HEK293 (cell line): ENCODE measurements around the gene MYO15B.

Experiments used
- OVOL3 ChIP-seq: fragments of 450-650 bp; formaldehyde crosslinking; IDR thresholded peaks from 2 replicates; pipeline ENCODE4 v1.5.1; 2016; ENCODE audit warnings: missing biosample characterization, missing genetic modification characterization
- SALL2 ChIP-seq: fragments of 450-650 bp; formaldehyde crosslinking; IDR thresholded peaks from 2 replicates; pipeline ENCODE4 v1.5.0; 2017; ENCODE audit warnings: missing biosample characterization, mild to moderate bottlenecking, missing genetic modification characterization, borderline replicate concordance
- YY1 ChIP-seq: fragments of 450-650 bp; formaldehyde crosslinking; IDR thresholded peaks from 2 replicates; pipeline ENCODE4 v1.5.1; 2018; ENCODE audit warnings: missing biosample characterization, missing genetic modification characterization
- ZNF350 ChIP-seq: fragments of 450-650 bp; formaldehyde crosslinking; IDR thresholded peaks from 2 replicates; pipeline ENCODE4 v1.5.0; 2017; ENCODE audit warnings: missing biosample characterization, mild to moderate bottlenecking, missing genetic modification characterization
- ZNF776 ChIP-seq: fragments of 450-650 bp; formaldehyde crosslinking; IDR thresholded peaks from 2 replicates; pipeline ENCODE4 v1.5.0; 2017; ENCODE audit warnings: missing biosample characterization, missing genetic modification characterization, borderline replicate concordance
- TF ChIP-seq, protein P1 (sequence below): fragments of 450-650 bp; formaldehyde crosslinking; IDR thresholded peaks from 2 replicates; pipeline ENCODE4 v1.5.1; 2016; ENCODE audit warnings: missing biosample characterization, missing genetic modification characterization

DNA sequence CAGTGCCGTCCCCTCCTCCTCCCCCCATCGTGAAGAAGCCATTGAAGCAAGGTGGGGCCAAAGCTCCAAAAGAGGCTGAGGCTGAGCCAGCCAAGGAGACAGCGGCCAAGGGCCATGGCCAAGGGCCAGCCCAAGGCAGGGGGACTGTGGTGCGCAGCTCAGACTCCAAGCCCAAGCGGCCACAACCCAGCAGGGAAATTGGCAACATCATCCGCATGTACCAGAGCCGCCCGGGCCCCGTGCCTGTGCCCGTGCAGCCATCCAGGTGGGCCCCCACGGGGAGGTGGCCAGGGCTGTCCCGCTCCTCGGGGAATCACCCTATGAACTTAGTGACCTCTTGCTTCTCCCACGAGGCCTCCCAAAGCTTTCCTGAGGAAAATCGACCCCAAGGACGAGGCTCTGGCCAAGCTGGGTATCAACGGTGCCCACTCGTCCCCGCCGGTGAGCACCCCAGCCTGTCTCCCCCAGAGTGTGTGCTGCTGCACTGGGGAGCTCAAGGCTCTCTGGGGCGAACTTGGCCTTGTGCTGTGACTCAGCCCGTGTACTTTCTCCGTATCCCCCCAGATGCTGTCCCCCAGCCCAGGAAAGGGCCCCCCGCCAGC is 29.0 kb downstream of the MYO15B start:
- TF ChIP-seq, protein P1, sequence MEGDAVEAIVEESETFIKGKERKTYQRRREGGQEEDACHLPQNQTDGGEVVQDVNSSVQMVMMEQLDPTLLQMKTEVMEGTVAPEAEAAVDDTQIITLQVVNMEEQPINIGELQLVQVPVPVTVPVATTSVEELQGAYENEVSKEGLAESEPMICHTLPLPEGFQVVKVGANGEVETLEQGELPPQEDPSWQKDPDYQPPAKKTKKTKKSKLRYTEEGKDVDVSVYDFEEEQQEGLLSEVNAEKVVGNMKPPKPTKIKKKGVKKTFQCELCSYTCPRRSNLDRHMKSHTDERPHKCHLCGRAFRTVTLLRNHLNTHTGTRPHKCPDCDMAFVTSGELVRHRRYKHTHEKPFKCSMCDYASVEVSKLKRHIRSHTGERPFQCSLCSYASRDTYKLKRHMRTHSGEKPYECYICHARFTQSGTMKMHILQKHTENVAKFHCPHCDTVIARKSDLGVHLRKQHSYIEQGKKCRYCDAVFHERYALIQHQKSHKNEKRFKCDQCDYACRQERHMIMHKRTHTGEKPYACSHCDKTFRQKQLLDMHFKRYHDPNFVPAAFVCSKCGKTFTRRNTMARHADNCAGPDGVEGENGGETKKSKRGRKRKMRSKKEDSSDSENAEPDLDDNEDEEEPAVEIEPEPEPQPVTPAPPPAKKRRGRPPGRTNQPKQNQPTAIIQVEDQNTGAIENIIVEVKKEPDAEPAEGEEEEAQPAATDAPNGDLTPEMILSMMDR (tag by site-specific recombination) = no peak
- TF ChIP-seq ZNF776 (tag by site-specific recombination) (no peak), ZNF350 (tag by site-specific recombination) (no peak), OVOL3 (tag by site-specific recombination) (no peak), YY1 (no peak), SALL2 (tag by site-specific recombination) (no peak)
